RPMI7951 (cell line): ENCODE results near the gene MRPS18B. TPM values are rescaled to one million over a fixed set of nuclear protein-coding genes. Genes with fewer than 3 reads are reported as not detected.

Source experiments
- DNase-seq: peaks from one replicate; pipeline ENCODE4 v3.0.0-alpha.2; 2012; ENCODE audit warnings: low read depth
- total RNA-seq: library from RNA; depleted of rRNA; stranded (reverse); fragments of >200 nt; shearing (Covaris generic); gene quantifications from 2 replicates; pipeline ENCODE4 v1.2.3, GENCODE V29; 2014

The MRPS18B gene
- total RNA-seq, 1 experiment from 2014 or later = 122 TPM

DNA sequence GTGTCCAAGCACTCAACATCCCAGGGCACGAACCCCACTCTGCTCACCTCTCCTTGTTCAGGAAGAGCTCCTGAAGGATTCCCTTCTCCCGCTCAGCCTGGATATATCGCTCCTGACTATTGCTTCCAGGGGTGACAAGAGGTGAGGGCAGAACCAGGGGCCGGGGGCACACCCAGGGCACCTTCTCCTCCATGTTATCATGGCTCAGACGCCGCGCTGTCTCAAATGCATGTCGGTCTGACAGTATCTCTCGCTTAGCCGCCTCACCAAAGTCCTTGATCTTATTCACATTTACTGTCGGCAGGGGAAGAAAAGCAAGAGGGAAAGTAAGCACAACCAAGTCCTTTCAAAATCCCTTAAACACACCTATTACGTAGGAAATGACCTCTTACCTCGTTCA lies 13.7 kb upstream of the MRPS18B start:
- no peak for DNase-seq

DNA sequence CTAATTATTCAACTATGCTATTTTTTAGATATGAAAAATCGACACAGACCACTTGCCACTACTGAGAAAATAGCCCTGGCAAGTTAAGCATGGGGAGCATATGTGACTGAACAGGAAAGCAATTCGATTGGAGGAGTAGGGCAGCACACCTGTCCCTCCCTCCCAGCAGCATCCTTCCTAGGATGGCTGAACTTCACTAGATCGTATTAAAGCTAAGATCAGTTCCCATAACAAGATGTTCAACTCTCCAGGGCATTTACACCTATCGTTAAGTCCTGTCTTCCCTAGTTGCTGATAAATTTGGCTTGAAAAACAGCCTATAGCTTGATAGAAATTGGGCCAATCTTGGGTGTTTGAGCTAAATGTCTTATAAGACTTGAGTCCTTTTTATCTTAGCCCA lies 7.6 kb upstream of the MRPS18B start:
- DNase-seq = no peak

DNA sequence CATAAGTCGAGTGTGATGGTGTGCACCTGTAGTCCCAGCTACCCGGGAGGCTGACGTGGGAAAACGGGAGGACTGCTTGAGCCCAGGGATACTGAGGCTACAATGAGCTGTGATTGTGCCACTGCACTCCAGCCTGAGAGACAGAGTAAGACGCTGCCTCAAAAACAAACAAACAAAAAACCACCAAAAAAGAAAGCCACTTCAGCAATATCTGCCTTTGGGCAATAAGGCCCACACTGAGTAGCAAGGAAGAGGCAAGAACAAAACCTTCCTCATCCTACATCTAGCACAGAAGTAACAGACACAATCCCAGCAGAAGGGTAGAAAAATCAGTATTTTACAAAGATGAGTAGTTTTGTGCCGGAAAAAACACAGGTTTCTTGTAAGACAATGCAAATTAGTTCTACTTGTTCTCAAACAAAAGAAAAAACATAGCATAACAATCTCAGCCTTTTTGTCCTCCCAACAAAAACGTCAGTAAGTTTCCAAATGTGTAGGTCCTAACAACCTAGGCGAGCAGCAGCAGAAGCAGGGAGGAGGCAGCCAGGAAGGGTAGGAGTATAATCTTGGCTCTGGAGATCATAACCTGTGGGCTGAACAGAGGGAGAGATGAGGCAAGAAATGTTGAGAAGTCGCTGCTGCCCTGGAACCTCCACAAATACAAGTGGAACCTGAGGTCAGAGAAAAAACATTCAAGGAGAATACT lies 6.3 kb upstream of the MRPS18B start:
- DNase-seq = no peak

DNA sequence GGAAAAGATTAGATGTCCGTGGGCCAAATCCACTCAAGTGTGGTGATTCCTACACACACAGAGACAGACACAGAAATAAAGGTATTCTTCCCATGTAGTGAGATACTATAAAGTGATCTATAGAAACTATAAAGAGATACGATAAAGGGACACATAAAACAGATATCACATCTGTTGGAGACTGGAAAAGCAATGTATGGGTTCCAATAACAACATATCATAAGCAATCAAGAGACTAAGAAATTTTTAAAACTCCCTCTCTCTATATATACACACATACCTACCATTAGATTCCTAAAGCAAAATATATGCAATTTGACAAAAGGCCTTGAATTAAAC lies 5.8 kb upstream of the MRPS18B start:
- DNase-seq = no peak

DNA sequence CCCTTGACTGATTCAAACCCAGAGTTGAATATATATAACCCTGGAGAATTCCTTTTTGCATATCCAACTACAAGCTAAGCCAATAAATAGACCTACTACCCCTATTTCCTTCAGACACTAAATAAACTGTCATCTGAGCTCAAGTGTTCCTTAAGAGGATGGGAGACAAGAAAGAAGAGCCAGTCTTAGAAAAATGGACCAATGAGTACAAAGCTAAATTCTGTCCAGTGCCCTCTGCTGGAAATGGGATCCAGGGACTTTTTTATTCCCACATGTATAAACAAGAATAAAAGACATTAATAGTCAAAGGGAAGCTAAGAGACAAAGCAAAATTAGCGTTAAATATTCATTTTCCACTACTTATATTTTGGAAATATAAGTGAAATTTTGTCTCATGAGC lies 5.4 kb upstream of the MRPS18B start:
- DNase-seq = peak; percentile 35

DNA sequence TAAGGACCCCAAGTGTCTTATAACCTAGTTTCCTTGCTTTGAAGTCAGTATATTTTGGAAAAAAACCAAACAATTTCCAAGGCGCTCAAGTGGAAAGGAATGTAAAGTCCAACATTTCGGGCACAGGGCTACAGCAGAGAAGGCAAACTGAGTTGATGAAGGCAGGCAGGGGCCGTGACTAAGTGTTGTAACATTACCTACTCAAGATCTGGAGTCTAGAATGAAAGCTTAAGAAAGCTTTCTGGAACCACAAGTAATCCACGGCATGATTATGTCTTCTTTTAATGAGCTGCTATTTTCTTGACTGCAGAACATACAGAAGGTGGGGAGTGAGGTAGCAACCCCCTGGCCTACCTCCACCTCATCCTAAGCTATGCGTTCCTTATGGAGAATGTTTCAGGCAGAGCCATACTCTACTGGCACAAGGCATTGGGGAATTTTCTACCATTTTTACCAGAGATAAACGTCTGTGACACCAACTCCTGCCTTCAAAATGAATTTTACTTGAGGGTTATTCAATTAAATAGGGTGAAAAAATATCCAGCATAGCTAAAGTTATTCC lies 4.9 kb upstream of the MRPS18B start:
- DNase-seq = peak; percentile 59

DNA sequence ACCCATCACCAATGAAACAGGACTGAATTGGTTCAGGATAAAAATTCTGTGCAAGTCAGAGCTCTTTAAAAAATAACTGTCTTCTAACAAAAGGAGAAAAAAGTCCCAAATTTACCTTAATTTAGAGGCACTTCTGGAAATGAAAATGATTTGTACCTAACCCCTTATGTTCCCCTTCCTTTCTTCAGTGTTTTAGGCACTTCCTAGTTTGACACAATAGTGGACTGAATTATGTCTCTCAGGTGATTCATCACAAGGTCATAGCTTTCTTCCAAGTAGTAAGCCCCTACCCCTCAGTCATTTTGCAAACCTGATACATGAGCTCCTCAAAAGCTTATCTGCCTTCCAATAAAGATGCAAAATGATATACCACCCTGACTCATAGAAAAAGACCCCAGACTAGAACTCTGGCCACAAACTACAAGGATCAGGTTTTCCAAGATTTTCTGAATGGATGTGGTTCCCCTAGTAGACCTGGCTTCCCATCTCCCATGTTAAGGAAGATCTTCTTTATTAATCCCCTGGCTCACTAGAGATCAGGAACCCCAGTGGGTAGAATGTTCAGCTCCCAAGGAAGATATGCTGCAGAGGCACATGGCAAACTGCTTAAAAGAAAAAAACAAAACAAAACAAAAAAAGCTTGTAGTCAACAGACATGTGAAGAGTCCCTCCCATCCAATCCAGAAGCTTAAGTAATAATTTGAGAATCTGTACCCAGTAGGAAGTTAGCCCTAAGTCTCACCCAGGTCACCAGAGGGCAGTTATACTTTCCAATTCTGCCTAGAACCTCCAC lies 4.2 kb upstream of the MRPS18B start:
- DNase-seq = no peak

DNA sequence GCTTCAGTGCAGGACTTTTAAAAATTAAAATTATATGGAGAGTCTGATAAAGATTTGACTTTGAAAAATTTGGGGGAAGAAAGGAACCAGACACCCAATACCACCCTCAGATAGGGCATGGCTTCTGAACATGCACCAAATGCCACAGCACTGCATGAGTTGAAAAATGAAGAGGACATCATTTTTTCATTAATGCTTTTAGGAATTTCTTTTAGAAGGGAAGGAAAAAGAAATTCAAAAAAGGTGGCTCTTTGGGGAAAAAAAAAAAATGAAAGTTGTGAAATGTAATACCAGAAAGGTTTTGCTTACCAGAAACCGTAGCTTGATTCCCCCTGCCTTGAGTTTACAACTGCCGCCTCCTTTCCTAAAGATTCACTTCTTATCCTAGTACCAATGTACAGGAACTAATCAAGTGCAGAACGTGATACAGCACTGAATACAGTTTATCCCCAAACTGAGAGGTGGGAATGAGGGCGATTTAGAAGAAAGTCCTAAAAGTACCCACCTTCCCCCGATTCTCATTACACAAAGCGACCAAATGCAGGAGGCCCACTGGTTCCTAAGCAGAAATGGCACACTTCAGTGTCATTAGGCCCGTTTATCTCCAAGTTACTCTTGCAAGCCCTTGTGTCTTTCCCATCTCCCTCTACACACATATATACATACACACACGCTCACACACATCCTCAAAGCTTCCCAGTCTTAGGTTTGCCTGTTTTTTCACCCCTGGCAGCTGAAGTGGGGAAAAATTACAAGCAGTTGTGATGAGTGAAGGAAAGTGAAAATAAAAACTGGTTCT lies 3.4 kb upstream of the MRPS18B start:
- no peak for DNase-seq

DNA sequence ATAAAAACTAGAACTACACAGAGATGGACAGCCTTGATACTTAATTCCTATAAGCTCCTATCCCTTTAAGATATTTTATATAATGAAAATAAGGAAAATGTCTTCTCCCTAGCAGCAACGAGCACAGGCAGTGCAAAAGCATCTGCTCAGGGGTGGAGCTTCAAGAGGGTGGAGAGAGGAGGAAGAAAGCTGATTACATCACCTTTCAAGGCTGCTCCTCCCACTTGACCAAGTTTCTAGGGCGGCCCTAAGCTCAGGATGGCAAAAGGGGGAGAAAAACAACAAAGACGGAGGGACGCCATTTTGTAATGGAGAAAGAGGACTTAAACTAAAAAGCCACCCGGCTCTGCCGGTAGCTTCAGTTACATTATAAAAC lies 2.8 kb upstream of the MRPS18B start:
- DNase-seq = peak; percentile 97

DNA sequence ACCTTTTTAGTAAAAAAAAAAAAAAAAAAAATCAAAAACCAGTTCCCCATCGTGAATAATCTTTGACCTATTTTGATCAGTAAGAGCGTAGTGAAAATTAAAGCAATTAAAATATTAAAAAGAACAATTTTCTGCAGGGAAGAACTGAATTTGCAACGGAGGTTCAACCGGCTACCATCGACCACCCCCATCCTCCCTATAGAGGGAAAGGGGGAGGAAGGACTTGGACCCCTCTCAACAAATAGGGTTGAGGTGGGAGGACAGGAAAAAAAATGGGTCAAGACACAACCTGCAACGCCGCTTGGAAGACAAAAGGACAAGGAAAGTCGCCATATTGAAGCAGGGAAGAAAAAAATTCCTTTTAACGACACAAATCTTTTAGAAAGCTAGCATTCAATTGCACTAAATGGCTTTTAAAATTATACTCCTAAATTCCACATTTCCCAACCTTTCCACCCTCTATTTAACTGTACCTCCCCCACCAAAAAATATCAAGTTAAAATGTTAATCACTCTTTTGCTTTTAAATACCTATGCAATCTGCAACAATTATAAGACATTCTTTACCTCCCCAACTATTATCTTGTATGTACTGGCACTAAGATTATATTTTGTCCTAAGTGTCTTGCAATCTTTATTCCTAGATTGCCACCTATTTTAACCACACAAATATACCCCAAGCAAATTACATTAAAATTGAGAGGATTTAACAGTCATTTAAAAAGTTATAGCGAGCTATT lies 2.3 kb upstream of the MRPS18B start:
- peak; percentile 85 for DNase-seq

DNA sequence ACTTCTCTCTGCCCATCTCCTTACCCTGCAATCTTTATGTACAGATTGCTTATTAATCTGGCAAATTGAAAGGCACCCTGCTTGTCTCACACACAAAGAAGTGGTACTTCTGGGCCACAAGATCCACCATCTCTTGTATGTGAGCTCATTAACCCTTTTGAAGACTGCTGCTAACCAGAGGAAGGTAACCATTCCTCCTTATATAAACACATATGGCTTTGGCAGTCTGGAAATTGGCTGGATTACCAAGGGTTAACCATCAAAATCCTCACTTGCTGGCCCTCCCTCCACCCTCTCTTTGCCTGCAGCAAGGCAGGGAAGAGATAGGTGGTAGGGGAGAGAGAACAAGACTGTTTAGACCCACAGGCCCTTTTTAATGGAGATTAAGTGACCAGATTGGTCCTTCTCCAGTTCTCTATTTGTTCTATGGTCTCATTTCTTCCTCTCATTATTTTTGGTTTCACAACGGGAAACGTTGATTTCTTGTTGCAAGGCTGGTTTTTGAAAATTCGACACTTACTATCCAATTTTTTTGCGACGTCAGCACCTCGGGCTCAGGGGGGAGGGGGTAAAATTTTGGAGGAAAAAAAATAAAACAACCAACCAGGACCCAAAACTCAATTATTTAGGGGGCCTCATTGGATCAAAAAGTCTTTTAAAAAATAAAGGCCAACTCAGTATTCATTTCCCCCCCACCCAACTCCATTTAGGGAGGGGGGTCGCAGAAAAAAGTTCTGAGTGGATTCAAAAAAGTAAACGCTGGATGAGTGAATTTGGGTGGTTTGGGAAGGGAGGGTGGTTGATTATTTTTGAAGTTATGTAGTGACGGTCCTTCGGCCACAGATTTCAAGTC lies 1.5 kb upstream of the MRPS18B start:
- peak; percentile 37 for DNase-seq

DNA sequence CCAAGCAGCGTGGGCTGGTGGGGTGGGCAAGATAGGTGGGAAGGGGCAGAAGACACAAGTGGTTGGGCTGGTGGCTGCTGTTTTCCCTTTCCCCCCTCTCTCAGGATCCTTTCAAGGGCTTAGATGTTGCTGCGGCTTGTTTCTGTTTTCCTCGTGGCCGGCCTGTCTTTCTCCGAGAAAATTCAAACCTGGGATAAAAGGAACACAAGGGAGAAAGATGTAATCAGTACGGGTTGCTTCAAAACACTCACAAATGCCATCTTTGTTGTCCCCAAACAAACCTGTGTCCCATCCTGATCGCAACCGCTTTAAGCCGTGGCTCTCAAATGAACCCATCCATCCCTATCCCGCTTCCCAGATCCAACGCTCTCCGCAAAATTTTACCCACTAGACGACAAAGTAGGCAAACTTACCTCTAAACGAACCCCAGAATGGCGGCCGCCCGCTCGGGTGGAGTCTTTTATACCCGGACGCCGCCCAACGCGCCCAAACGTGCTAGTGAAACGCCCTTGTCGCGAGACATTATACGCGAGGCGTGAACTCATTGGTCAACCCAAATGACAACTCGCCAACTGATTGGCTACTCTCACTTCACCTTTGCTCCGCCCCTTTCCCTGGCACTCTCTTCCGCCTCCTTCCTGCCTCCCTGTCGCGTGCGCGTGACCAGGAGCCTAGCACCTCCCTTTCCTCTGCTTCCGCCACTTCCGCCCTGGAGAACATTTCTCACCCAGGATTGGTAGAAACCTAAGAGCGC lies 652 bp upstream of the MRPS18B start, which contains the start of gene PPP1R10:
Gene PPP1R10 (minus strand): TSS at position 433 of the 754 bp plus-strand sequence. CDS start 7,299 bp downstream, outside the sequence.
- peak; percentile 100 for DNase-seq

DNA sequence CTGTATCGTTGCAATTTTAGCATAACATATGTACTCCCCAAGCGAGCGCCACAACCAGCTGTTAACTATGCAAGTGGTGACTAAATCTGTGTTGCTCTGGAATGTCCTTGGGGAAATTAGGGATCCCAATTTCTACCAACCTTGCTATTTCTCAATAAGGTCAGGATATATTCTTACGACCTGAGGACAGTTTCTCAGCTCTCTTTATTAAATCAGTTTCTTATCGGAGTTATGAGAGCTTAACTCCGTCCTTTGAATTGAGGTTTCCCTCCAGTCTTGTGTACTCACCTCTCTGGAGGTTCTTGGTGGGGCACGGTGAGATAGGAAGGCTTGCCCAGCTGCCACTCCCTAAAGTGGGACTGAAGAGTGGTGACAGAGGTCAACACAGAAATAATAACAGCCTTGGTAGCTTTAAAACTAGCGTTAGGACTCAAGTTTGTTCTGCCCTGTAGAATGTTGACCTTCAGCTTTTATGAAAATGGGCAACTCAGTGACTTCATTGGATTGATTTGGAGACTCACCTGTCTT lies 694 bp downstream of the MRPS18B start:
- no peak for DNase-seq

DNA sequence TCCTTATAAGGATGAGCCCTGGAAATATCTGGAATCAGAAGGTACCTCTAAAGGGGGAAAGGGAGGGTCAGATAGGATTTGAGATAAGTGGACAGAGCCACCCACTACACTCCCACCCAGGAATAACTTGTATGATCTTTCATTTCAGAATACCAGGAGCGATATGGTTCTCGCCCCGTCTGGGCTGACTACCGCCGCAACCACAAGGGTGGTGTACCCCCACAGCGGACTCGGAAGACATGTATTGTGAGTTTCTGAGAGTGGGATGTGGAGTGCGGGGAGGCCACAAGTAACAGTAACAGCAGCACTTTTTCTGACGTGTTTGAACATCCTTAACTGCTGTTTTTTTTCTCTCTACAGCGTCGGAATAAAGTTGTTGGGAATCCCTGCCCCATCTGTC lies 1.9 kb downstream of the MRPS18B start:
- no peak for DNase-seq

DNA sequence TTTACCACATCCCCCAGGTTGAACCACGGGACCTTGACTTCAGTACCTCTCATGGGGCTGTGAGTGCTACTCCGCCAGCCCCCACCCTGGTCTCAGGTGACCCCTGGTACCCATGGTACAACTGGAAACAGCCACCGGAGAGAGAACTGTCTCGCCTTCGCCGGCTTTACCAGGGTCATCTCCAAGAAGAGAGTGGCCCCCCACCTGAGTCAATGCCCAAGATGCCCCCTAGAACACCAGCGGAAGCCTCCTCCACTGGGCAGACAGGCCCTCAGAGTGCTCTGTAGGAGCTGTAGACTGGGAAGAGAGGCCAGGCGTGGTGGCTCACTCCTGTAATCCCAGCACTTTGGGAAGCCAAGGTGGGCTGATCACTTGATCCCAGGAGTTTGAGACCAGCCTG lies 7.9 kb downstream of the MRPS18B start:
- no peak for DNase-seq

DNA sequence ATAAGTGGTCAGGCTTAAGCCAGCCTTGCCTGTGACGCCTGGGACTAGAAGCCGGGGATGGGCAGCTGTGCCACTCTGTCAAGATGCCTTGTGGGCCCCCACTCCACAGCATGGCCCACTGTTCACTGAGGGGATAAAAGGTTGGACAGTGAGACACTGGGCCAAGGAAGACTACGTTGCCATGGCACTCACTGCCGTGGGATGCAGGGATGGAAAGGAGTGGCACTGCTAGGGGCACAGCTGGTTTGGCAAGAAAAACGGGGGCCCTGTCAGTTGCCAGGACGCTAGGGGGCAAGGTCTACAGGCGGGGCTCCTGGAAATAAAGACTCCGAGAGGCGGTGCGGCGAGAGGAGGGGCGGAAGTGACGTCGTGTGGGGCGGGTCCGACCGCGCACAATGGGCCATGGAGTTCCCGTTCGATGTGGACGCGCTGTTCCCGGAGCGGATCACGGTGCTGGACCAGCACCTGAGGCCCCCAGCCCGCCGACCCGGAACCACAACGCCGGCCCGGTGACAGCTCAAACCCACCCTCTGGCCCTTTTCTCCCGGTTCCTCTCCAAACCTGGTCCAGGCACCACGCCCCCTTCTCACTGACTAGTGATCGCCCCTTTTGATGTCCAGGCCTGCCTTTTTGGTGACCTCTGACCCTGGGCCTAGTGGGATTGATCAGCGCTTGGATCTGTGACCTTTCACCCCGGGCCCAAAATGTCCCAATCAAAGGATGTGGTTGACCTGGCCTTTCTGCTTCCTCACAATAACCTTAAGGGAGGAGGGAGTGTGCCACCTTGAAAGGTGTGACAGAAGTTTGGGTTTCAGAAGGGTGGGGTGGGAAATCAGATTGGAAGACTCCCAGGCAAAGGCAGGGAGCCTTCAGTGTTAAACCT lies 9.1 kb downstream of the MRPS18B start, which contains the start of gene ATAT1:
Gene ATAT1 (plus strand): TSS at position 391 of the 883 bp plus-strand sequence.
- peak; percentile 84 for DNase-seq

DNA sequence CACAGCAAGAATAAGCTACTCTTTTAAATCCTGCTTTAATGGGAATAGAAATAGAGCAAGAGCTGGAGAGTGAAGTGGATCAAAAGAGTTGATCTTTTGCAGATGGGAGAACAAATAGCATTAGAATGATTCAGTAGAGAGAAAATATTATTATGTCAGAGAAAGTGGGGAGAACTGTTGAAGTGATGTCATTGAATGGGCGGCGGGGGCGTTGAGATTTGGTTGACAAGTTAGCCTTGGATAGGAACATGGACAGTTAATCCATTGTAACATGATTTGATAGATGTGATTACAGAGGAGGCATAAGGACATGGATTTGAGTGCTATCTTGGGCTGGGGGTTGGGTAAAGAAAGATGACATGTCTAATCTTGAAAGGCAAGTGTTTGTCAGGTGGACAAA lies 18.2 kb downstream of the MRPS18B start:
- DNase-seq = no peak

DNA sequence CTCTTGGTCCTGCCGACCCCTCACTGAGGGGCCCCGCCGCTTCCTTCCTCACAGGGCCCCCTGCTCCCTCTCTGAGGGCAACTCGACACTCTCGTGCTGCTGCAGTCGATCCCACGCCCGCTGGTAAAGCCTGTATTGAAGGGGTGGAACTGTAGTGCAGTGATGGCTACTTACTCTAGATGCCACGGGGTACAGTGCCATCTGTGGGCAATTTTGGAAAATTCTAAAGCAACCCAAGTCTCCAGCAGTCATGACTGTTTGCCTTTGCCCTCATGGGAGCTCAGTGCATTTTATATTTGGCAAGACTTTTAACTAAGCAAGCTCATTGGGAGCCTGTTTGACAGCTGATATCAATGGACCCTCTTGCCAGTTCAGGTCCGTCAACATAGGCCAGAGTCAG lies 22.8 kb downstream of the MRPS18B start:
- no peak for DNase-seq
